Mucosa of rectum (tissue), 2 donors: ENCODE results near the gene CLCF1.

ENCODE experiments used
- H3K27ac ChIP-seq, 2 donors: one replicate each; pipeline ENCODE4 v1.7.0; 2013; ENCODE audit warnings: inconsistent platforms in 2 of 2, low read depth in 2 of 2, low read length in 2 of 2
- H3K27me3 ChIP-seq, 2 donors: one replicate each; pipeline ENCODE4 v1.7.0; 2013; ENCODE audit warnings: low read length in 2 of 2; ENCODE audit not compliant: control insufficient read depth in 2 of 2, insufficient read depth in 2 of 2
- H3K36me3 ChIP-seq, 2 donors: one replicate each; pipeline ENCODE4 v1.7.0; 2013; ENCODE audit warnings: low read length in 2 of 2; ENCODE audit not compliant: control insufficient read depth in 2 of 2, insufficient read depth in 2 of 2
- H3K4me1 ChIP-seq, 2 donors: one replicate each; pipeline ENCODE4 v1.7.0; 2013; ENCODE audit warnings: low read length in 2 of 2, mild to moderate bottlenecking in 1 of 2; ENCODE audit not compliant: control insufficient read depth in 2 of 2, insufficient read depth in 2 of 2
- H3K4me3 ChIP-seq, 2 donors: one replicate each; pipeline ENCODE4 v1.7.0; 2013; ENCODE audit warnings: low read length in 2 of 2
- H3K9ac ChIP-seq, 2 donors: one replicate each; pipeline ENCODE4 v1.7.0; 2013; ENCODE audit warnings: low read length in 2 of 2, low read depth in 1 of 2, mild to moderate bottlenecking in 1 of 2
- H3K9me3 ChIP-seq, 2 donors: one replicate each; pipeline ENCODE4 v1.7.0; 2013; ENCODE audit warnings: low read length in 2 of 2; ENCODE audit not compliant: control insufficient read depth in 2 of 2
- donor health status: healthy.
- donor health status: Normal muscosa, but diverticular disease.

The CLCF1 gene

GRCh38 chr11:67367761-67368227, 5.6 kb downstream of the CLCF1 start:
- H3K4me3 ChIP-seq = no peak overlapping the region
- H3K36me3 ChIP-seq = peaks cover 0 to 5% of the 10 kb centered on the region in 2 donors
- H3K4me1 ChIP-seq = peaks cover 31 to 34% of the 10 kb centered on the region in 2 donors
- no peak overlapping the region for H3K9ac ChIP-seq
- no peaks in the 10 kb centered on the region for H3K9me3 ChIP-seq
- H3K27me3 ChIP-seq = no peaks in the 10 kb centered on the region
- H3K27ac ChIP-seq = peak overlapping the region in 1 of 2 donors; percentile 6

- Histone ChIP-seq H3K36me3 (peaks cover 0 to 5% of the 10 kb centered on the region in 2 donors), H3K4me1 (peaks cover 31 to 32% of the 10 kb centered on the region in 2 donors), H3K27ac (peak overlapping the region in 1 of 2 donors; percentile 74), H3K9me3 (no peaks in the 10 kb centered on the region), H3K4me3 (peak overlapping the region in 1 of 2 donors; percentile 62), H3K9ac (peak overlapping the region in 1 of 2 donors; percentile 44), H3K27me3 (no peaks in the 10 kb centered on the region)
Observed at GRCh38 chr11:67366961-67367760, 6.2 kb downstream of the CLCF1 start.

GRCh38 chr11:67366546-67366945, 6.9 kb downstream of the CLCF1 start:
- no peaks in the 10 kb centered on the region for H3K9me3 ChIP-seq
- peak overlapping the region; percentile 47 to 62 for H3K4me3 ChIP-seq
- peak overlapping the region; percentile 24 to 74 for H3K27ac ChIP-seq
- no peaks in the 10 kb centered on the region for H3K27me3 ChIP-seq
- peak overlapping the region; percentile 44 to 47 for H3K9ac ChIP-seq
- peaks cover 26 to 27% of the 10 kb centered on the region in 2 donors for H3K4me1 ChIP-seq
- peaks cover 0 to 5% of the 10 kb centered on the region in 2 donors for H3K36me3 ChIP-seq

- H3K27ac ChIP-seq = peak overlapping the region; percentile 70 to 74
- H3K9me3 ChIP-seq = no peaks in the 10 kb centered on the region
- H3K9ac ChIP-seq = peak overlapping the region; percentile 44 to 47
- no peaks in the 10 kb centered on the region for H3K27me3 ChIP-seq
- H3K36me3 ChIP-seq = peaks cover 0 to 5% of the 10 kb centered on the region in 2 donors
- H3K4me3 ChIP-seq = peak overlapping the region; percentile 47 to 62
- peaks cover 21 to 22% of the 10 kb centered on the region in 2 donors for H3K4me1 ChIP-seq
Observed at GRCh38 chr11:67365736-67366444, 7.5 kb downstream of the CLCF1 start.

GRCh38 chr11:67364783-67365722, 8.3 kb downstream of the CLCF1 start:
- no peaks in the 10 kb centered on the region for H3K9me3 ChIP-seq
- H3K4me3 ChIP-seq = no peak overlapping the region
- H3K4me1 ChIP-seq = peaks cover 16 to 18% of the 10 kb centered on the region in 2 donors
- peaks cover 0 to 5% of the 10 kb centered on the region in 2 donors for H3K36me3 ChIP-seq
- H3K27ac ChIP-seq = peak overlapping the region; percentile 70 to 74
- peak overlapping the region in 1 of 2 donors; percentile 44 for H3K9ac ChIP-seq
- no peaks in the 10 kb centered on the region for H3K27me3 ChIP-seq

- H3K27me3 ChIP-seq = no peaks in the 10 kb centered on the region
- H3K4me1 ChIP-seq = peaks cover 16 to 18% of the 10 kb centered on the region in 2 donors
- no peaks in the 10 kb centered on the region for H3K9me3 ChIP-seq
- no peak overlapping the region for H3K4me3 ChIP-seq
- H3K9ac ChIP-seq = no peak overlapping the region
- peaks cover 0 to 5% of the 10 kb centered on the region in 2 donors for H3K36me3 ChIP-seq
- H3K27ac ChIP-seq = no peak overlapping the region
Observed at GRCh38 chr11:67364169-67364568, 9.2 kb downstream of the CLCF1 start.

GRCh38 chr11:67357831-67358670, 15.3 kb downstream of the CLCF1 start:
- Histone ChIP-seq H3K27me3 (no peaks in the 10 kb centered on the region), H3K36me3 (no peaks in the 10 kb centered on the region), H3K4me3 (no peak overlapping the region), H3K9me3 (no peaks in the 10 kb centered on the region), H3K27ac (no peak overlapping the region), H3K4me1 (peaks cover 37 to 39% of the 10 kb centered on the region in 2 donors), H3K9ac (no peak overlapping the region)

GRCh38 chr11:67356864-67357561, 16.4 kb downstream of the CLCF1 start:
- peaks cover 38 to 47% of the 10 kb centered on the region in 2 donors for H3K4me1 ChIP-seq
- no peaks in the 10 kb centered on the region for H3K9me3 ChIP-seq
- H3K36me3 ChIP-seq = no peaks in the 10 kb centered on the region
- H3K9ac ChIP-seq = peak overlapping the region; percentile 71 to 99
- no peaks in the 10 kb centered on the region for H3K27me3 ChIP-seq
- H3K4me3 ChIP-seq = peak overlapping the region; percentile 63 to 69
- H3K27ac ChIP-seq = peak overlapping the region; percentile 99 to 100
